GM19238 (cell line): Measurements from ENCODE around the gene TUBGCP2.
"Not testable (repeated sequence)": the region's sequence is repeated elsewhere in the genome, so short reads cannot be mapped to it uniquely, and the experiment has no call there.

Experiments used
- DNase-seq: peaks from one replicate; pipeline ENCODE4 v3.0.0; 2011; ENCODE audit warnings: low spot score; ENCODE audit not compliant: insufficient read length

The TUBGCP2 gene

DNA sequence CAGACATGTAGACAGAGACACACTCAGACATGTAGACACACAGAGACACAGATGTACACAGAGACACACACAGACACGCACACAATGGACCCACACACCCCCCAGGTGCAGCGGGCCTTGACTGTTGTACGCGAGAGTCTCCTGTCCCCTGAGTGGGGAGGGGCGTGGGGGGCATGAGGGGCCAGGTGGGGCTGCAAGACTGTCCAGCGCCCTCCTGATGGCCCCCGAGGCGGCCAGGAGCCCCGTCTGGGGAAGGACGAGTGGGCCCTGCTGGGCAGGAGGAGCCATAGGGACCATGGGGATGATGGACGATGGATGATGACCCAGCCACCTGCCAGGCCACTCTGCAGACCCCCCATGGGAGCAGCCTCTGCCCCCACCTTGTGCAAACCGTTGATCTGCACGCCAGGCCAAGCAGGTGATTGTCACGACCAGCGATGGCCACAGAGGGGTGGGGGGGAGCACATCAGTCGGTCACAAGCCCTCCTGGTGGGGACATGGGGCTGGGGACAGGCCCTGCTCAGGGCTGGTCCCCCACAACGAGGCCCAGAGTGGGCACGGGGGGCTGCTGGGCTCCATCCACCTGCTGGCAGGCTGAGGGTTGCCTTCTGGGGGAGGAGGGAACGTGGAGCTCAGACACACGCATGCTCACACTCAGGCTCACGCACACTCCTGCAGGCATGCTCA lies 59.4 kb downstream of the TUBGCP2 start:
- DNase-seq = no peak

DNA sequence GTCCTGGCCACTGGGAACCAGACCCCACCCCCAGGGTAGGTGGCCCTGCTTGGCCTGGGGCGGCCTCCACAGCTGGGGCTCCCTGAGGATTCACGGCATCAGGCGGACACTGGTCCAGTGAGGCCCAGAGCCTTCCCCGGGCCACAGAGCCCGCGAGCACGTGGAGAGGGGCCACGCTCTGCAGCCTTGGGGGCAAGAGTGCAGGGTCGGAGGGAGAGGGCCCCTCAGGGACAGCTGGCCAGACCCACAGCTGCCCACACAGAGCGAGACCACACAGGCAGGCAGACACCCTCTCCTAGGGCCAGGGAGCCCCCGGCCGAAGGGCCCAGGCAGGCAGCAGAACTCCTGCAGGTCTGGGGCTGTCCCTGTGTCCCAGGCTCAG lies 60.3 kb downstream of the TUBGCP2 start:
- no peak for DNase-seq

- DNase-seq = no peak
Measured at GRCh38 chr10:133247681-133248333, 60.9 kb downstream of the TUBGCP2 start.

DNA sequence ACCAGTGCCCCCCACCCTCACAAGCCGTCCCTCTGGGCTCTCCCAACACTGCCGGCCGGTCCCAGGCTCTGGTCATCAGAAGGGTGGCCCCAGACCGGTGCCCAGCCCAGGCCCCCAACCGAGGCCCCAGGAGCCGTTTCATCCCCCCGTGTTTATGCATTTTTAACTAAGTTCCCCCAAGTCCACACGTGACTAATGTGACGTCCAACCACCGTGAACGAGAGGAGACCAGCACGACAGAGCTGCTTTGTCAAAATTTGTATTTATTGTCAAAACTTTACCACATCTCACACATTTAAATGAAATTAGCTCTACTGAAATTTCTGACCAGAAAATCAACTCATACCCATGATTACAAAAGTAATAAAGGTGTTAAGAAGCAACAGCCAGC lies 62.4 kb downstream of the TUBGCP2 start:
- no peak for DNase-seq

- DNase-seq = no peak
Measured at GRCh38 chr10:133245439-133246235, 63.0 kb downstream of the TUBGCP2 start.

DNA sequence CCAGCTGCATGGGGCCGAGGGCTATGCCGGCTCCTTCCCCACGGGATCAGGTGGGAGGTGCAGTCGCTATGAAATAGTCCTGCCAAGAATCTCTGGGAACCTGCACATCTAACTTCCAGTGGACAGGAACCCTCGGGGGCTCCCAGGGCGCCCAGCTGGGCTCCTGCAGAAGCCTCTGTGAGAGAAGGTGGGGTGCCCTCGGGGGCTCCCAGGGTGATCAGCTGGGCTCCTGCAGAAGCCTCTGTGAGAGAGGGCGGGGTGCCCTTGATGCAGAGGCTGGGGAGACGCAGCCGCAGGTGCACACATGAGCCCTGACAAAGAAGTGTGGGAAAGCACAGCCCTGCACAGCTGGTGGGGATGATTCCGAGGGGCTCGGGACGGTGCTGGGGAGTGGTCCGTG lies 65.1 kb downstream of the TUBGCP2 start:
- no peak for DNase-seq

DNA sequence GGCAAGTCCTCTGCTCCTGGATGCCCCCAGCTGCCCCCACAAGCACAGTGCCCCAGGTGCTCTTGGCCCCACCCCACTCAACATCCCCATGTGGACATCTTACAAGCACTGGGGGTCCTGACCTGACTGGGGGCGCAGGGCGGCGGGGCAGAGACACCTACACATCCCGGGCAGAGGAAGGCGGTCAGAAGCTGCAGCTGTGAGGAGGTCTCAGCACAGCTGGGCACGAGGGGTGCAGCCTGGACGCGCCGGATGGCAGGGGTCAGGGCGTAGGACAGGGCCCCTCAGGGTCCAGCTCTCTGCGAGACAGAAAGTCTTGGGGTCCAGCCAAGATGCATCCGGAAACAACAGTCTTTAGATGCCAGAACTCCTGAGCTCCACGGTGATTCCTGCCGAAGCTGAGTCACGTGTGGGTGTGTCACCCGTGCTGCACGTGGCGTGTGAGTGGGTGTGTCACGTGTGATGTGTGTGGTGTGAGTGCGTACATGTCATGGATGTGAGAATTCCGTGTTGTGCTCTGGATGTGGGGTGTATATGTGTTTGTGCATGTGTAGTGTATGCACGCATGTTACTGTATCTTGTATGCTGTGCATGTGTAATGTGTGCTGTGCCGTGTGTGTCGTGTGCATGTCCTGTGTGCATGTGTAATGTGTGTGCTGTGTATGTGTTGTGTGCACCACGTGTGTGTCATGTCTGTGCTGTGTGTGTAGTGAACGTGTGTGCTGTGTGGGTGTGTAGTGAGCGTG lies 65.9 kb downstream of the TUBGCP2 start:
- no peak for DNase-seq

- DNase-seq = no peak
Measured at GRCh38 chr10:133241501-133242205, 67.0 kb downstream of the TUBGCP2 start.

GRCh38 chr10:133239990-133240389 lies 68.7 kb downstream of the TUBGCP2 start:
- no peak for DNase-seq

- DNase-seq = no peak
Measured at GRCh38 chr10:133238466-133238804, 70.2 kb downstream of the TUBGCP2 start.

- DNase-seq = no peak
Measured at GRCh38 chr10:133237588-133238465, 70.8 kb downstream of the TUBGCP2 start, which contains the start of gene VENTX. TSS of gene VENTX (plus strand) at chr10:133237855. CDS start at chr10:133237915, 60 bp downstream.

DNA sequence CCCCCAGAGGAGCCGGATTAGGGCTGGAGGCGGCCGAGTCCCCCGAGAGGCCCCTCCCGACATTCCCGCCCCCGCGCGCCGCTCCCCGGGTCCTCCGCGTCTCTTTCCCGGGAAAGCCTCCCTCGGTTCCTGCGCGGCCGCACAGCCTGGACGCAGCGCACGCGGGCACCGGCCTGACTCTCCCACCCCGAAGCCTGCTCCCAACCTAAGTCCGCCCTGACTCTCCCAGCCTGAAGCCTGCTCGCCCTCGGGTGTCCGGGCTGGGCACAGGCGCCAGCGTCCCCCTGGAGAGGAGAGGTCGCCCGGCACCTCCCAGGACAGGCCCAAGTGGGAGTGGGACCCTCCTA lies 71.5 kb downstream of the TUBGCP2 start:
- no peak for DNase-seq

GRCh38 chr10:133236401-133237240 lies 72.1 kb downstream of the TUBGCP2 start:
- DNase-seq = no peak

DNA sequence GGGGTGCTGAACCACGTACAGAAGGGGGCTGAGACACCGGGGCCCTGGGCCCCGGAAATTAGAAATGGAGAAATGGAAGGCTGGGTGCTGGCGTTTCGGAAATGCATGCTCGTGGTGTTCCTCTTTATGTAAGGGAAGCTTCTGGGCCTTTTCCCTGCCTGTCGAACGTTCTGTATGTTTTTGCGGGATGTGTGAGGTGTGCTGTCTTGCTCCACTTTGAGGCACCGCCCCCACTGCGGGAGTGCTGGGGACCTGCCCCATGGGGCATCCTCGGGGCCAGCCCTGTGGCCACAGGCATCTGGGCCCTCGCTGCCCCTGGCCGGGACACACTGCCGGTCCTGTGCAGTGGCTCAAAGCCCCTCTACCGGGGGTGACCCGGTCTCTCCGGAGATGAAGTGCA lies 72.7 kb downstream of the TUBGCP2 start:
- no peak for DNase-seq

- DNase-seq = no peak
Measured at GRCh38 chr10:133235265-133235855, 73.3 kb downstream of the TUBGCP2 start.

DNA sequence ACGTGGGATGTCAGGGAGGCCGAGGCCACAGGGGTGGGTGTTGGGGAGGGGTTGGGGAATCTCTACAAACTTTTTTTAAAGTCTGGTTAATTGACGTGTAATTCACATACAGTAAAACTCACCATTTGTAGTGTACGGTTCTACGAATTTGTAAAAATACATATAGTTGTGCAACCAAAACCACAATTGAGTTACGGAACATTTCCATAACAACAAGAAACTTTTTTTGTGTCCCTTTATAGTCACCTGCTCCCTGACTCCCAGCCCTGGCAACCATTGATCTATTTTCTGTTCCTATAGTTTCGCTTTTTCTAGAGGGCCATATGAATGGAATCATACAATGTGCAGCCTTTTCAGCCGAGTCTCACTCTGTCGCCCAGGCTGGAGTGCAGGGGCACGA lies 73.9 kb downstream of the TUBGCP2 start:
- DNase-seq = not testable (repeated sequence)

DNA sequence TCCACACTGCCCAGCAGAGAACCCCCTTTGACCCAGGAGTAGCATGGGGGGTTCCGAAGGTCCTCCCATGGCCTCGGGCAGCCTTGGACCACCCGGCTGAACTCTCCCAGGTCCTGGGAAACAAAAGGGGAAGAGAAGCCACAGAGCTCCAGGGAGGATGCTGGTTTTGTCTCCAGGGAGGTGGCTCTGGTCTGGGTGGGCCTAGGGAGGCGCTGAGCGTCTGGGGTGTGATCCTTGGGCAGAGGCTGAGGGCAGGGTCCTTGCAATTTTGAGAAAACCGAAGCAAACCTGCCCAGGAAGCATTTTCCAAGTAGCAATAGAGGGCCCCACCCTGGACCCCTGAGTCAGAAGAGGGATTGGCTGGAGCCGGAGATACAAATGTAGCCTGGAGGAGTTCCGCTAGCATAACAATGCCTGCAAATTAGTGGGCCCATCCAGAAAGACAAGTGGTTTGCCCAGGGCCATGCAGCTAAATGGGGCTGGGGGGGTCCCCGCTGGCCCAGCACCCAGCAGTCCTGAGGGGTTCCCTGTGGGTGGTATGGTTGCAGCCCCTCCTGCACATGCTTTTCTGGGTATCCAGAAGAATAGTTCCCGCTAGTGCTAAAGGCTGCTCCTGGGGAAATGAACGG lies 76.6 kb downstream of the TUBGCP2 start:
- no peak for DNase-seq

GRCh38 chr10:133231244-133231945 lies 77.3 kb downstream of the TUBGCP2 start:
- no peak for DNase-seq
